SW480 (cell line): ENCODE data around the gene AGGF1.
A peak's percentile ranks its signal among the peaks of the same experiment; 100 is the strongest.
"Not testable (repeated sequence)": the region's sequence is repeated elsewhere in the genome, so short reads cannot be mapped to it uniquely, and the experiment has no call there.

Experiments used
- DNase-seq: peaks from one replicate; pipeline ENCODE4 v3.0.0-alpha.2; 2016; ENCODE audit warnings: low spot score

AGGF1 gene

DNA sequence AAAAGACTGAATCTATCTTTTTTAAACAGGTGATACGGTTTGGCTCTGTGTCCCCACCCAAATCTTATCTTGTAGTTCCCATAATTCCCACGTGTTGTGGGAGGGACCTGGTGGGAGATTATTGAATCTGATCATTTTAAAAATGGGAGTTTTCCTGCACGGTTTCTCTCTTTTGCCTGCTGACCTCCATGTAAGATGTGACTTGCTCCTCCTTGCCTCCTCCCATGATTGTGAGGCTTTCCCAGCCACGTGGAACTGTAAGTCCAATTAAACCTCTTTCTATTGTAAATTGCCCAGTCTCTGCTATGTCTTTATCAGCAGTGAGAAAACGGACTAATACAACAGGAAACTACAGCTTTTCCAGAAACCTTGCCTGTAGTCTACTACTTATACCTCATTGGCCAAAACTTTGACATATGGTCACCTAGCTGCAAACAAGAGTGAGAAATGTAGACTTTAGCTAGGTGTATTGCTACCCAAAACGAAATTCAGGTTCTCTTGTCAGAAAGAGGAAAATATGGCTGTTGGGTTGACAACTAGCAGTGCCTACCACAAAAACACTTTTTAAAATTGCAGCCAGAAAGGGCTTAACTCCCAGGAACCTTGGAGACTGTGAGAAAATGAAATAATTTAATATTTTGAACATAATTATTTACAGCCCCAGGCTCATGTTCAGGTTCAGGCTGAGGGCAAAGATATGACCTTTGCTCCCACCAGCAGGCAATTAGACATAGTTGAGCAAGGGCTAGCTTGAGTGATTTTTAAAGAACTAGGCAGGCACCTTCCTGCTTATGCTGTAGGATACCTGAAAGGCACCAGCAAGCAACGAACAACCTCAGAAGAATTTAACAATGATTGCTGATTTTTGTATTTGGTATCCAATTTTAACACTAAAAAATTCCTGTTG lies 7.4 kb upstream of the AGGF1 start:
- DNase-seq = no peak

DNA sequence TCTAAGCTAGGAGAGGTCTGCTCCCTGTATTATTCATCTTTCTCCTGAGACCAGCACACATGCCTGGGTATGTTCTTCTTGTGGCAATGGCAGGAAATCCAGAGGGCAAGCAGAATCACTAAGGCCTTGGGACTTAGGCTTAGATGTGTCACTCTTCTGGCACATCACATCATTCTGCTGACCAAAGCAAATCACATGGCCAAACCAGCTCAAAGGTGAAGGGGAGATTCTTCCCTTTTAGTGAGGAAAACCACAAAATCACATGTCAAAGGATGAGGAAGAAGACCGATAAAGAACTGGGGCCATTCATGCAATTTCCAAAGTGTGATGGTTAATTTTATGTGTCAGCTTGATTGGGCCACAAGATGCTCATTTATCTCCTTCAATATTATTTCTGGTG lies 5.7 kb upstream of the AGGF1 start:
- DNase-seq = no peak

DNA sequence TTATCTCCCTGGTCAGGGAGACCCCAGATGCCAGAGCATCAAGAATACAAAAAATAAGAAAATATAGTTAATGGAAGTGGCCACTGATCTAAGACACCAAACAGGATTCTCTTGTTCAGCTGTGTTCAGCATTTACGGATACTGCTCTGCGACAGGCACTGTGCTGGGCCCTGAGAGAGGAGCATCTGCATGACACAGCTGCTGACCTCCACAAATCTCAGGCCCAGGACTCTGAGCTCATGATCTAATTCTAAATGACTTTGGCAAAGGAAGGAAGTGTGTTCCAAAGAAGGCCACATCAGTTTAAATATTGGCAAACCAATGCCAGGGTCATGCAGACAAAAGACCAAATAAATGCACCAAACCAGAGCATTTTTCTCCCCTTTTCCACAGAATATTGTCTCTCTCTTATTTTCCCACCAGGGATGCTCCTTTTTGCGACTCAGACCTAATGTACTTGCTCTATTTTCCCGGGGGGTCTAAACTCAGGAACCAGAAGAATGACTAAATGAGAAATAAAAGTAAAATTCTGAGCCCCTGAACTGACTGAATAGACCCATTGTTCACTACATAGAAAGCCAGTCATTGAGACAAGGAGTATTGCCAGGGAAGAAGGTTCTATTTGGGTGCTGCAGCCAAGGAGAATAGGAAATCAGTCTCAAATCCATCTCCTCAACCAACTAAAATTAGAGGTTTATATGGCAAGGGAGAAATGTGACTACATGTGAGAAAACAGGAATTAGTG lies 1.4 kb upstream of the AGGF1 start:
- no peak for DNase-seq

DNA sequence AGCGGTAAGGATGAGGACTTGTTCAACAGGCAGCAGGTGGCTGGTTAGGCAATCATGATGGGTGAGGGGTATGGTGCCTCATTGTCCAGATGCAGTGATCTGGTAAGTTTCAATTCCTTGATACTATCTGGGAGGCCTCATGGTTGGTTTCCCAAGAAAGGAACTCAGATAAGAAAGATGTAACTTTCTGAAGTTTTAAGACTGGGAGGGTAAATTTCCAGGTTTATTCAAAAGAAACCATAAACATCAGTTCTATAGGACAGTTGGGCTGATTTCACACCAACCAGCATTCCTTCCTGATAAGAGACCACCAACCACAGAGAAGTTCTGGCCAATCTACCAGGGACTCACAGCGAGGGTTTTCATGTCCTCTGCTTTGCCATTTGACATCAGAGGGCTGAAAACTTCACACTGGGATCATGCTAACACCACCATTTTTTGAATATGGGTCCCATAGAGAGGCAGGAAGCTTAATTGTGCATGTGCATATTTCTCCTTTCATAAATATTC lies 773 bp upstream of the AGGF1 start:
- DNase-seq = no peak

DNA sequence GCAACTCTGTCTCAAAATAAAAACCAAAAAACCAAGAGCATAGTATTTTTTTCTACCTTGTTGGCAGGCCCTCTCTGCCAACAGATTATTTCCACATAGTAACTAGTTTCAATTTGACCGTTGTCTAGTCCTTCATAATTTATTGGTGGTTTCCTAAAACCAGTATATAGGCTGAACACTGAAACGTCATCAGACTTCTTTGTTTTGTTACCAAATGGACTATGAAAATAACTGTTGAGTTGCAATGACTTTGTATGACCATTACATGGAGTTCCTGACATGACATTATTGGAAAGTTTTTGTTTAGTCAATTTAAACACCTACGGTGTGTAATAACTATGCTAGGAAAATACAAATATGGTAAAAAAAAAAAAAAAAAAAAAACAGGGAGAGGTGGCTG lies 1.7 kb downstream of the AGGF1 start:
- DNase-seq = no peak

DNA sequence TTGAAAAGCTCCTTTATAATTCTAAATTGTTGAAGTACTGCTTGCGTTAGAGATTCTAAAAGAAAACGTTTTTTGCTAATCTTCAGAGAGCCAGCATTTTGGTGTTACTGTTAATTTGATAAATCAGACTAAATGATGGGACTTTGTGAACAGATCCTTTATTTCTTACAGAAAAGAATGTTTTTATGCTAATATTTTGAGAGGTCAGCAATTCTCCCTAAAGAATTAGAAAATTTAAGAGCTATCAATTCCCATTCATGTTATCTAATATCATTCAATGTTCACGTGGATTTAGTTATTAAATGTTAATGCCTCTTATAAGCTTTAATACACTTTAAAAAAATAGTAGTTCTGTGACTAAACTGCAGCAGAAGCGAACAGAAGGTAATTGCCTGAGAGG lies 2.4 kb downstream of the AGGF1 start:
- DNase-seq = no peak

DNA sequence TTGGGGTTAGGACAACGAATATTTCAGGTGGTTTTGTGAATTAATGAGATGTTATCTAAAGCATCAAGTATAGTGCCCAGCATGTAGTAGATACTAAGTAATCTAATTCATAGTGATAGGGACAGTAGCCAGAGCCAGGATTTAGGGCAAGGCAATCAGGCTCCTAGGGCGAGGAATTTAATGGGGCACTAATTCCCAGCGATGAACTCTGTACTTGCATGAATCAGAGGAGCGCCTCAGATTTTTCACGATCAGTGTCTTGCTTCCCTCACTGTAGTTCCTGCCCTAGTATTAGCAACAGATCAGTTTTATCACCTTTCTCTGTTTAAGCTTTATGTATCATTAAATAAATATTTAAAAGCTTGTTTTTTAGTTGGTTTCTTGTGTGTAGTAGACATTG lies 3.1 kb downstream of the AGGF1 start:
- no peak for DNase-seq

DNA sequence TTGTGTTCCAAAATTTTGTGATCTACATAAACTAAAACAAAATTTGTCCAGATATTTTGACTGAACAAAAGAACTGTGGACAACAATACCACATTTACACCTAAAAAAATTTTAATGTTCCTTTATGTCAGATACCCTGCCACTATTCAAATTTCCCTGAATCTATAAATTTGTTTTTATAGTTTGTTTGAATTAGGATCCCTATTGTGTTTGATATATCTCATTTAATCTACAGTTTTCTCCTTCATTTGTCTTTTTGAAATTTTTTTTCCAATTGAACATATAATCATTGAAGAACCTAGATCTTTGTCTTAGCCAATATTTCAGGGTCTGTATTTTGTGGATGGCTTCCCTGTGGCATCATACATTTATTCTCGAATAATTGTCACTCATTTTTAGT lies 5.7 kb downstream of the AGGF1 start:
- DNase-seq = no peak

DNA sequence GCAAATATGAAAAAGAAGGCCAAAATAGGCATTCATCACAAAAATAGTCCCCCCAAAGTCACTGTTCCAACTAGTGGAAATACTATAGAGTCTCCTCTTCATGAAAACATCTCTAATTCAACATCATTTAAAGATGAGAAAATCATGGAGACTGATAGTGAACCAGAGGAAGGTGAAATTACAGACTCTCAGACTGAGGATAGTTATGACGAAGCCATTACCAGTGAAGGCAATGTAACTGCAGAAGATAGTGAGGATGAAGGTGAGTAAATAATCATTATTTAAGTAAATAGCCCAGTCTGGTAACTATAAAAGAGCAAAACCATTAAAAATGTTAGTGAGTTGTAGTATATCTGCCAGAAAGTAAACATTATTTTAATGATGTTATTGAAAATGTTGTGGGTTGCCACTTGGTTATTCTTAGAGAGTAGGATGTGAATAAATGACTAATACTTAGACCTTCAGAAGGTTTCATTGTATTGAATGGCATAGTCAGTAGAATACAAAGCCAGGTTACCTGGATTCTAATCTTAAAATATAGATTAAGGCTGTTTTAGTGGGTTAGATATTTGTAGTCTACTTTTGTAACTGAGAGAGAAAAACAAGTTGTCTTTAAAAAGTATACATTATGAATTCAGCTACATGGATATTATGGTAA lies 16.3 kb downstream of the AGGF1 start:
- DNase-seq = no peak

DNA sequence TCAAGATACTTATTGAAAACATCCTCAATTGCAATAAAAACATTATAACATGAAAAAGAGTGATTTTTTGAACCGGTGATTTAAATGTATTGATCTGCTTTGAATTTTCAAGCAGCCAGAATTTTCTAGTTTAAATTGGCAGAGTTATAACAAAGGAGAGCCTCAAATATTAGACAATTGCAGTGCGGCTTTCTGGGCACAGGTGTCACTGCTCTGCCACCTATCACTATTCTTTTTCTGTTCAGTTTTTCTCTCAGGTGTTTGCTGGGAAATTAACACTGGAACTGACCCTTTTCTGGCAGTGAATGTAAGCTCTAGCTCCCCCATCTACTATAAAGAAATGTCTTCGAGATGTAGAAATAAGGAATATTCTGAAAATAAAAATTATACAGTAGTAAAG lies 33.8 kb downstream of the AGGF1 start:
- DNase-seq = no peak

DNA sequence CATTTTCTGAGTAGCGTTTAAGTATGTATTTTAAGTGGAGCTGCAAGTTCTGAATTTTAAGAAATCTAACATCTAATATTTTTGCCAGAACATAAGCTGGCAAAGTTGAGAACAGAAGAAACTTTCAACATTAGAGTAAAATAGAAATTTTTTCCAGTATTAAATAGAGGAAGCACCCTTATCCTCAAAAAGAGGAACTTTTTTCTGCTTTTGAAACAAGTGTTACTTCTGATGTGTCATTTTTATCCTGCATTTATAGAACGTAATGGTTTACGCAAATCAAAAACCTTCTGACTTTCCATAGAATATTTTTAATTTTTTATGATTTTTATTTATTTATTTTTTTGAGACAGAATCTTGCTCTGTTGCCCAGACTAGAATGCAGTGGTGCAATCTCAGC lies 35.1 kb downstream of the AGGF1 start:
- DNase-seq = no peak

DNA sequence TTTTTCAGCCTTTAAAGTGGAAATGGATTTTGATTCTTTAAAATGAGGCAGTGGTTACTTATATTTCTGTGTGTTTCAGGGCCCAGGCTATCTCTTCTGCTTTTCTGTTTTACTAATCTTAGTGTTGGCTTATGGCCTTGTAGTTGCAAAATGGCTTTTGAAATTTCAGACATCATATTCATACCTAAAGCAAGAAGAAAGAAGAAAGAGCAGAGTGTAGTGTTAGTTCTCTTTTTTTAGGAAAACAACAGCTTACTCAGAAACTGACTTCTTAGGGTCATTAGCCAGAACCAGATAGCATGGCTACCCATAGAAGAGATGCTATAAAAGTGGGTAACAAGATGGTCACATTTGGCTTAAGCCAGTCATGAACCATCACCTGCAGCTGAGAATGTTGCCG lies 36.0 kb downstream of the AGGF1 start:
- DNase-seq = no peak

DNA sequence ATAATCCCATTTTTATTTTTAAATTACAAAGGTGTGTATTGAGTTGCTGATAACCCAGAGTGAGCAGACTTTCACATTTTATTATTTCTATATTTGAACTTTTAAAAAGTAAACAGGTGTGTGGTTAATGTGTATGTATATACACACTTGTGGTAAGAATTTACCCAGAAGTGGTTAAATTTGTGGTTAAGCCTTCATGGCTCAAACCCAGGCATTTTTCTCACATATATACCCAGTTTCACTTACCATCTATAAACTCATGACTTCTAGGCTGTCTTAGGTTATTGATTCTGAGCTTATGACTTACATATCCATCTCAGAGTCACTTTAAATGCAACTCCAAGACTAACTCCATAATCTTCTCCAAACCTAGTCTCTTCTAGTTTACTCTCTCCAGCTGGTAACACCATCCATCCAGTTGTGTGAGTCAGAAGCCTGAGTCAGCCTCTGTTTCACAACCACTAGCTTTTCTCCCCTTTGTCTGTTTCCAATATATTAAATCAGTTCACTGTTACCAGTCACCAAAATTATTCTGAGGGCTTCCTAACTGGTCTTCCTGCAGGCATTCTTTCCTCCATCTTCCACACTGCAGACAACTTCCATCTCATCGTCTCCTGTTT lies 36.7 kb downstream of the AGGF1 start:
- no peak for DNase-seq

DNA sequence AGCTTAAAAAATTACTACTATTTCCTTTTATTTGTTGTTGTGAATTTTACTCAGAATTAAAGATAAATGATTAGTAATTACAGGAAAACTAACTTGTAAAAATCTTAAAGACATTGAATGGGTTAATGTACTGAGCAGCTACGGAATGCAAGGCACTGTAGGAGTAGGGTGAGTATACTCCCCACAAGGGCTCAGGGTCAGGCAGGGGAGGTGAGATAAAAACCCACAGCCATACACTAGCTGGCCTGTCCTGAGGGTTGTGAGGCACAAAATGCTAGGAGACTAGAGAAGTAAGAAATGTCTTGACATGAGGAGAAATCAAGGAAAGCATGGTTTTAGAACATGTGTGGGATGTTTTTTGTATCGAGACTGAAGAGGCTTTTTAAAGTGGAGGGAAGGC lies 43.5 kb downstream of the AGGF1 start:
- no peak for DNase-seq

DNA sequence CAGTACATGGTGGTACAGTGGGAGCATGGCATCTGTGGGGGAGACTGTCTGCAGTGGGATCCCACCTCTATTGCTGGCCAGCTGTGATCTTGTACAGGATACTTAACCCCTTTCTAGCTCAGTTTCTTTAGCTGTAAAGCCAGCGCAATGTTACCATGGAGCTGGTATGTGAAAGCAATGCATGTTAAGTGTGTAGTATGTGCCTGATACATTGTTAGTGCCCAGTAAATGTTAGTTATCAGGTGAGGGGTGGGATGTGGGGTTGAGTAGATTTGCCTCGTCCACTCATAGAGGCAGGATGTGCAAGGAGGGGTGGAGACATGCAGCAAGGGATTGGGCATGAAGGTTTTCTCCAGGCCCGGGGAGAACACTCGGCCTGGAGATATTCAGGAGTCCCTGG lies 44.5 kb downstream of the AGGF1 start:
- no peak for DNase-seq

DNA sequence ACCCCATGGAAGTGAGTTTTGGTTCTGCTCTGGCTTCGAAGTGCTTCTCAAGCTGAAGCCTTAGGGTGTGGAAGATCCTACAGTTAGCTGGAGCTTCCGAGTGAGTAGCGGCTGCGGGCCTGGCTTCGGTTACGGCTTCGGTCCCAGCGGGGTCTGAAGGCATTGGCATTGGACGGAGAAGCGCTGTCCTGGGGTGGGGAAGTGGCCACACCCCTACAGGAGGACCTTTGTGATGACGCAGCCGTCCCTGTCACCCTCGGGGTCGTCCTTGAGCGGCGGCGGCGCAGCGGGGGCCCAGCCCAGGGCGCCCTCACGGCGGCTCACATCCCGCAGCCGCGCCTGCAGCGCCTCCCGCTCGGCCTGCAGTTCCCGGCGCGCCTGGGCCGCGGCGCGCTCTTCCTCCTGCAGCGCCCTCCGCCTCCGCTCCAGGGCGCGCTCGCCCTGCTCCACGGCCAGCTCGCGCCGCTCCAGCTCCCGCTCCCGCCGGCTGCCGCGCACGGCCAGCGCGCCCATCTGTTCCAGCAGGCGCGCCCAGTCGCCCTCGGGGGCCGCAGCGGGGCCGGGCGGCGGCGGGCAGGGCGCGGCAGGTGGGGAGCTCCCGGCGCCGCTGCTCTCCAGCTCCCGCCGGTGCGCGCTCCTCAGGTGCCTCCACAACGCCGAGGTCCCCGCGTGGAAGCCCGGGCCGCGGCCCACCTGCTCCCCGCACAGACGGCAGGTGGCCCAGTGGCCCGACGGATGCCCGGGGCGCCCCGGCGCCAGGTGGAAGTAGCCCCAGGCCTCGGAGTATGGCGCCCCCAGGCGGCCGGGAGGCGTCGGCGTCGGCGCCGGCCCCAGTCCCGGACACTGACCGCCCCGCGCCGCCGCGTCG lies 47.0 kb downstream of the AGGF1 start:
- peak; percentile 47 for DNase-seq

DNA sequence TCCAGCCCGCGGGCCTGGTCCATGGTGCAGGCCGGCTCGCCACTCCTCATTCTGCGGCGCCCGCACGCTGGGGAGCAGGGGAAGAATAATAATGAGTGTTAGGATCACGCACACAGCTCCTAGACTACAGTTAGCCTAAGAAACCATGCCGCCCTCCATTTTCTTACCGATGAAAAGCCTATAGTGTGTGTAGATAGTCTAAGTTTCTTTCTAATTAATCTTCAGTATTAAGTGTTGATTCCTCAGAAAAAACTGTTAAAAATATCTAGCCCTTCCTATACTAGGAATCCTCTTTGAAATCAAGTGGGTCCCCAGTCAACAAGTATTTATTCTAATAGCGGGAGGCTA lies 47.6 kb downstream of the AGGF1 start:
- no peak for DNase-seq

DNA sequence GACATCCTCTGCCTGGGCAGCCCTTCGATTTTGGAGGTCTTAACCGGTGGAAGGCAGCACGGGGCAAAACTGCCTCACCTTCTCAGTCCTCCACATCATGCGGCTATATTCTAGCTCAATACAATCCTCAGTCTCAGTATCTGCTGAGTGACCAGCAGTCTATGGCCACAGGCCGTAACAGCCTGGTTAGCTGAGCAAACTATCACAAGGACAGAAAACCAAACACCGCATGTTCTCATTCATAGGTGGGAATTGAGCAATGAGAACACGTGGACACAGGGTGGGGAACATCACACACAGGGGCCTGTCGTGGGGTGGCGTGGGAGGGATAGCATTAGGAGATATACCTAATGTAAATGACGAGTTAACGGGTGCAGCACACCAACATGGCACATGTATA lies 50.3 kb downstream of the AGGF1 start:
- DNase-seq = not testable (repeated sequence)

DNA sequence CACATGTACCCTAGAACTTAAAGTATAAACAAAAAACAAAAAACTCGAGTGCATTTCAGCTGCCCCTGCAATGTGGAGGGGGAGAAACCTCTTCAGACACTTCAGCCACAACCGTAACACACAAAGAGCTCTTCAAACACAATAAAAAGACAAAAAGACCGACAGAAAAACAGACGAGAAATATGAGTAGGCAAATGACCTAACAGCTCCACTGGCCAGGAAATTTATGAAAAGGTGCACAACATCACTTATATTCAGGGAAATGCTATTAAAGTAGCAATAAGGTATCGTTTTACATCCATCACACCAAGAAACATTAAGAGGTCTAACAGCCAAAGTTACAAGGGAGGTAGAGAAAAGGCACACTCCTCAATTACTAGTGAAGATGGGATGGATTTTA lies 50.7 kb downstream of the AGGF1 start:
- DNase-seq = no peak

DNA sequence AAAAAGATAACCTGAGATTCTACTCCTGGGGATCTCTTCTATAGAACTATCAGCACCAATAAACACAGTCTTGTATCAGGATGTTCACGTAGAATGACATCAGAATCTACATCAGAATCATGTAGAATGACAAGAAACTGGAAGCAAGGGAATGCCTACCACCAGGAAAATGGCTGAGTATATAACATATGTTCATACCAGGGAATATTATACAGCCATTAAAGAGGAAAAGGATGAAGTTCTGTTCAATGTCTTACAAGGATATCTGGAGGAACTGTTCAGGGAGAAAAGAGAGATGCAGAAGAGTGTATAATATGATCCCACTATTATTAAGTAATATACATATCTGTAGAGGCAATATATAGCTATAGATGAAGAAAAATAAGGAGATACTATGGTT lies 52.1 kb downstream of the AGGF1 start:
- no peak for DNase-seq

DNA sequence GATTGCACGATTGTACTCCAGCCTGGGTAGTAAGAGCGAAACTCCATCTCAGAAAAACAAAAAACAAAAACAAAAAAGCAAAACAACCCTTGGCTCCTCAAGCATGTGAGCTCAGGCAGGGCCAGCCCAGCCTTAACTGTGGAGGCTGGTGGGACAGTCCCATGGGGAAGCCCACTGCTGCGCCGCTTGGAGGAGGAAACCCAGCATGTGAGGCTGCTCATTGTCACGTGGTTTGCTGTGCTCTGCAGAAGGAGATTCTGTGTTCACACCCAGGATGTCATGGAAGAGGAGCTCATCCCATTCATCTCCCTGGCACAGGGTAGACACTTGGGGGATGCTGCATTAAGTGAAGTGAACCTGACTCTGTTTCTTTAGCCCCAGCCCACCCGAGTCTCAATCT lies 52.9 kb downstream of the AGGF1 start:
- DNase-seq = no peak

DNA sequence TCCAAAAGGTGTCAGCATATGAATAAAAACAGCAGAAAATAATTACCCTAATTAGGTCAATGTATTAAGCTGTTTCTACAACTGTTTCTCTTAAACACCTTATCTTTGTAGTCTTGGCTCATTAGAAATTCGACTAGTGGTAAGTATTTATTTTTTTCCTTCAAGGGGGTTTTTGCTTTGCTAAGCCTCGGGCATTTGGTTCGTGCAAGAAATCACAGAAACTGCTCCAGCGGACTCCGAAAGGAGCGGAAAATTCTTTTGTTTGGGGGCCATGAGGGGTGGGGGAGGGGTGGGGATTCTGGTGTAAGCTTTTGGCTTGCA lies 56.1 kb downstream of the AGGF1 start:
- DNase-seq = peak; percentile 3
